Astrocyte of the spinal cord (primary cell): ENCODE results near the gene KLHL13.

ENCODE experiments used
- DNase-seq: peaks from one replicate; pipeline ENCODE4 v3.0.0; 2011; ENCODE audit warnings: low read depth, low spot score
- H3K4me3 ChIP-seq: 2 replicates; pipeline ENCODE4 v1.5.1; 2011; ENCODE audit warnings: low read depth, mild to moderate bottlenecking, low read length, moderate library complexity
- in situ Hi-C: cut with HindIII; loops from 2 replicates; pipeline ENCODE4 v1.10.0; 2017; ENCODE audit warnings: low sequenced_read_pairs
- TF ChIP-seq, protein P1 (sequence below): IDR thresholded peaks from 2 replicates; pipeline ENCODE4 v1.5.1; 2012; ENCODE audit warnings: low read depth, mild to moderate bottlenecking, low read length, inconsistent platforms

KLHL13 gene

DNA sequence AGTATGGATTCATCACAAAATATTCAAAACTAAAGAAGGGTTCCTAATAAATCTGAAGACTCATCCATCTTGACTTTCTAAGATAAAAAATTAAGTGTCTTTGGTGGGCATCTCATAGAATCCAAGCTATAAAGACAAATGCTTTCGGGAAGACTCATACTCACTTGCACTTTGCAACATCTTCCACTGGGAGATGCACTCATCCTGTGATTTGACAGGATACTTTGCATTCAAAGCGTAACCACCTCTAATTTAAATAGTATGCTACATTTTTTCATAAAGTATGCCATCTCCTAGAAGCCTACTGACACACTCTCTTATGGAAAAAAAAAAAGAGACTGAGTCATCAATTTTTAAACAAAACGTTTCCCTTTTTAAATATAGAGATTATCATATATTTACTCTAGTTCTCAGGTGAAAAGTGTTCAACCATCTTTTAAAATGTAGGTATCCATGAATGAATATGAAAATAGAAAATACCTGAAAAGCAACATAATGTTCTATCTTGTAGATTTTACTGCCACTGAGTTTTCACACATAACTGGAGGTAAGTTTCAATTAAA, 119.6 kb downstream of the KLHL13 start:
- no peak for DNase-seq
- in situ Hi-C loops, result no loop called here
- no peak overlapping the region for H3K4me3 ChIP-seq
- TF ChIP-seq, protein P1, sequence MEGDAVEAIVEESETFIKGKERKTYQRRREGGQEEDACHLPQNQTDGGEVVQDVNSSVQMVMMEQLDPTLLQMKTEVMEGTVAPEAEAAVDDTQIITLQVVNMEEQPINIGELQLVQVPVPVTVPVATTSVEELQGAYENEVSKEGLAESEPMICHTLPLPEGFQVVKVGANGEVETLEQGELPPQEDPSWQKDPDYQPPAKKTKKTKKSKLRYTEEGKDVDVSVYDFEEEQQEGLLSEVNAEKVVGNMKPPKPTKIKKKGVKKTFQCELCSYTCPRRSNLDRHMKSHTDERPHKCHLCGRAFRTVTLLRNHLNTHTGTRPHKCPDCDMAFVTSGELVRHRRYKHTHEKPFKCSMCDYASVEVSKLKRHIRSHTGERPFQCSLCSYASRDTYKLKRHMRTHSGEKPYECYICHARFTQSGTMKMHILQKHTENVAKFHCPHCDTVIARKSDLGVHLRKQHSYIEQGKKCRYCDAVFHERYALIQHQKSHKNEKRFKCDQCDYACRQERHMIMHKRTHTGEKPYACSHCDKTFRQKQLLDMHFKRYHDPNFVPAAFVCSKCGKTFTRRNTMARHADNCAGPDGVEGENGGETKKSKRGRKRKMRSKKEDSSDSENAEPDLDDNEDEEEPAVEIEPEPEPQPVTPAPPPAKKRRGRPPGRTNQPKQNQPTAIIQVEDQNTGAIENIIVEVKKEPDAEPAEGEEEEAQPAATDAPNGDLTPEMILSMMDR, result peak; percentile 46

GRCh38 chrX:117996408-117996807, 120.2 kb downstream of the KLHL13 start:
- TF ChIP-seq, protein P1, result no peak
- H3K4me3 ChIP-seq, result no peak overlapping the region
- DNase-seq, result no peak
- in situ Hi-C loops, result no loop called here

DNA sequence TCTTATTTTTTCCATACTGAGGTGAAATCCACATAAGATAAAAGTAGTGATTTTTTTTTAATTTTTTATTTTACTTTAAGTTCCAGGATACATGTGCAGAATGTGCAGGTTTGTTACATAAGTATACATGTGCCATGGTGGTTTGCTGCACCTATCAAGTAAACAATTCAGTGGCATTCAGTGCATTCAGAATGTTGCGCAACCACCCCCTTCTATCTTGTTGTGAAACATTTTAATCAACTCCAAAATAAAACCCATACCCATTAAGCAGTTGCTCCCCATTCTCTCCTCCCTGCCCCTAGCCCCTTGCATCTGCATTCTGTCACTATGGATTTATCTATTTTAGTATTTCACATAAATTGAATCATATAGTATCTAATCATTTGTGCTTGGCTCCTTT, 121.2 kb downstream of the KLHL13 start:
- in situ Hi-C loops, result no loop called here
- DNase-seq, result no peak
- TF ChIP-seq, protein P1, result no peak
- H3K4me3 ChIP-seq, result no peak overlapping the region

DNA sequence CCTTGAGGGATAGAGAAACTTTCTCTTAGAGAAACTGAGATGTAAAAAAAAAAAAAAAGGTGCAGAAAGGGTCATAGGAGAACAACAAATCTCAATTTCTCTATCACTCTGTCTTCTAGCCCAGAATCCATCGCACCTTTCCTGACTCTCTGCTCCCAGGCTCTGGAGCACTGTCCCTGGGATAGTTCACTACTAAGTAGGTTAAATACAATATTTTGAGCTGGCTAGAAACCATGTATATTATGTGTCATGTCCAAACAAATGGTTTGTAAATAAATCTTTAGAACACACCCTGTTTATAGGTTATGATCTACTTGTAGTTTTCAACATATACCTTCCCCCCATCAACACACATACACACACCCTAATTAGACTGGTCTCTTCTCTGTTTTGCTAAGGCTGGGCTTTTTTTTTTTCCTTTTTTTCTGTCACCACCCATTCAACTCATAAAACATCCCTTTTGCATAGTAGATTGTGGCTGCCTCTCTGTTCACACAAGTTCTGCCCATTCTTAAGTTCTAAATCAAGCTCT, 124.4 kb downstream of the KLHL13 start:
- TF ChIP-seq, protein P1, result no peak
- in situ Hi-C loops, result no loop called here
- DNase-seq, result no peak
- no peak overlapping the region for H3K4me3 ChIP-seq

DNA sequence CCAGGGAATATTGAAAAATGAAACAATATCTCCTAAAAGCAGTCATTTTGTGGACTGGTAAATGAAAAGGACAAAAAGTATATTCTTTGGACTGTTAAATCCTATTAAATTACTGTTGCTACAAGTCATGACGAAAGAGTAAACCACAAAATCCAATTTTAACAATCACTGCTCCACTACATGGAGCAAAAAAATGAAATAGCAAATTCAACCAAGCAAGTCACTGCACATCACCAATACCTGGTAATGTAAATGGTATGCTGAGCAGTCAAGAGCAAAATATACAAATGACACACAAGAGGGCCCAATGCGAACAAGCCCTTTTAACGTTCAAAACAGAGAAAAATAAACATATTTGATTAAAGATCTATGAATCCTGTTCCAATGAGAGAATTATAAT, 126.2 kb downstream of the KLHL13 start:
- in situ Hi-C loops, result no loop called here
- TF ChIP-seq, protein P1, result no peak
- DNase-seq, result no peak
- H3K4me3 ChIP-seq, result no peak overlapping the region

DNA sequence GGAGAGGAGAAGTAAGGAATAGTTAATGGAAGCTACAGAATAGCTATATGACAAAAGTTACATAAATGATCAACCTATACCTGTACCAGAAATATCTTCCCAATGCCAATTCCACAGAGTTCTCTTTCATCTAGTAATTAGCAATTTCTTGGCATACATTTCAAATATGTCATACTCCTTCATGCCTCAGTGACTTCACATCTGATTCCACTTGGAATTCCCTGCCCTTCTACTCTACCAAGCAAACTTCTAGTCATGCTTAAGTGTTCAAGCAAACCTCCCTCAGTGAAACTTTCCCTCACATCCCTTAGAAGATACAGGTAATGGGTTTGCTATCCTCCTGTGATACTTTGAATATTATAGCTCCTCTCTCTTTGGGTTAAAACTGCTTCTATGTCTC, 127.1 kb downstream of the KLHL13 start:
- H3K4me3 ChIP-seq, result no peak overlapping the region
- no peak for DNase-seq
- in situ Hi-C loops, result no loop called here
- TF ChIP-seq, protein P1, result no peak
